T-helper 17 cell (primary cell): Measurements from ENCODE around the gene INO80D. TPM values are rescaled to one million over a fixed set of nuclear protein-coding genes. Genes with fewer than 3 reads are reported as not detected.
"Not testable (repeated sequence)": the region's sequence is repeated elsewhere in the genome, so short reads cannot be mapped to it uniquely, and the experiment has no call there.

Experiments used
- ATAC-seq: fragments of 150-1000 bp; cut with Tn5 transposase; 2 replicates; pipeline ENCODE4 v1.10.0; 2021; ENCODE audit warnings: mild to moderate bottlenecking, moderate library complexity
- DNase-seq, 3 donors: peaks; one replicate each; pipeline versions ENCODE4 v3.0.0 to v3.0.0-alpha.2; 2020 to 2021
- H3K9me3 ChIP-seq: one replicate; pipeline ENCODE4 v1.7.0; 2013; ENCODE audit warnings: low read length, mild to moderate bottlenecking; ENCODE audit not compliant: control insufficient read depth, poor library complexity, severe bottlenecking
- H3K27ac Mint-ChIP-seq: one replicate; pipeline ENCODE4 v1.8.0; 2022; ENCODE audit warnings: mild to moderate bottlenecking, moderate library complexity, mixed read lengths
- H3K27me3 Mint-ChIP-seq: one replicate; pipeline ENCODE4 v1.8.0; 2022; ENCODE audit warnings: mixed read lengths
- H3K36me3 Mint-ChIP-seq: one replicate; pipeline ENCODE4 v1.8.0; 2022; ENCODE audit warnings: low read depth, mixed read lengths
- H3K4me1 Mint-ChIP-seq: one replicate; pipeline ENCODE4 v1.8.0; 2022; ENCODE audit warnings: mild to moderate bottlenecking, mixed read lengths
- H3K4me3 Mint-ChIP-seq: one replicate; pipeline ENCODE4 v1.8.0; 2022; ENCODE audit warnings: mild to moderate bottlenecking, moderate library complexity, mixed read lengths
- total RNA-seq, 4 donors: library from RNA in 2 of 4; stranded (reverse) in 2 of 4; gene quantifications; one replicate each; pipeline ENCODE4 v1.2.3 and lab custom pipeline; 2022 to 2026

INO80D gene
- total RNA-seq, 2 donors from 2014 or later: 52.7 to 53.0 TPM

GRCh38 chr2:206035393-206035792, 50.6 kb downstream of the INO80D start:
- not testable (repeated sequence) for ATAC-seq, H3K27ac Mint-ChIP-seq, H3K4me3 Mint-ChIP-seq, DNase-seq, H3K9me3 ChIP-seq, H3K27me3 Mint-ChIP-seq
- H3K36me3 Mint-ChIP-seq: peaks cover 23% of the 10 kb centered on the region
- H3K4me1 Mint-ChIP-seq: peaks cover 58% of the 10 kb centered on the region

- not testable (repeated sequence) for H3K4me3 Mint-ChIP-seq, H3K9me3 ChIP-seq, DNase-seq, ATAC-seq, H3K27ac Mint-ChIP-seq, H3K27me3 Mint-ChIP-seq
- Mint-ChIP-seq H3K36me3 (peaks cover 22% of the 10 kb centered on the region), H3K4me1 (peaks cover 61% of the 10 kb centered on the region)
Observed at GRCh38 chr2:206033452-206033851, 52.5 kb downstream of the INO80D start.

GRCh38 chr2:206031950-206032567, 53.9 kb downstream of the INO80D start:
- no peaks in the 10 kb centered on the region for H3K9me3 ChIP-seq
- H3K27ac Mint-ChIP-seq: peak overlapping the region; percentile 72
- no peak for DNase-seq
- ATAC-seq: no peak
- peaks cover 19% of the 10 kb centered on the region for H3K36me3 Mint-ChIP-seq
- peak overlapping the region; percentile 22 for H3K4me3 Mint-ChIP-seq
- no peaks in the 10 kb centered on the region for H3K27me3 Mint-ChIP-seq
- H3K4me1 Mint-ChIP-seq: peaks cover 60% of the 10 kb centered on the region

DNA sequence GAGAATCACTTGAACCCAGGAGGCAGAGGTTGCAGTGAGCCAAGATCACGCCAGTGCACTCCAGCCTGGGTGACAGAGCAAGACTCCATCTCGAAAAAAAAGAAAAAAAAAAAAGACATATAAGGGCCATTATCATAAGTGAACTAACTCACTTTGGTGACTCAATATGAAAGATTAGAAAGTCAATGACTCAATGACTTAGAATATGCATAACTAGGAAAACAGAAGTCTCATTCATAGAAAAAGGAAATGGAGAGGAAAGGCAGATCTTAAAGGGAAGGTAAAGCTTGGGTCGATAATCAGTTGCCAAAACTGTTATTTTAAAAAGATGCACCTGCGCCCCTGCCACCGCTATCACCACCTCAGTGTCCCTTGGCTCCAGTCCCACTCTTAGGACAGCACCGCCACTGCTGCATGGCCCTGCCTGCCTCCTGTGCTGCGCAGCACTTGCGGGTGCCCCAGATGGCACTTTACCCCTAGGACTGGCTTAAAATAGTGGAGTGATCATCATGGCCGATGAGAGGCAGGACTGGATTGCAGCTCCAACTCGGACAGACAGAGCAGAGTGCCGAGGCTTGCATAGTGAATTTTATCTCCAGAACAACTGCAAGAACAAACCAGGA, 54.7 kb downstream of the INO80D start:
- Mint-ChIP-seq H3K27ac (no peak overlapping the region), H3K4me1 (peaks cover 60% of the 10 kb centered on the region), H3K36me3 (peaks cover 14% of the 10 kb centered on the region), H3K27me3 (no peaks in the 10 kb centered on the region), H3K4me3 (no peak overlapping the region)
- no peaks in the 10 kb centered on the region for H3K9me3 ChIP-seq
- ATAC-seq: no peak
- DNase-seq: no peak

GRCh38 chr2:206028101-206028500, 57.9 kb downstream of the INO80D start:
- H3K9me3 ChIP-seq: no peaks in the 10 kb centered on the region
- Mint-ChIP-seq H3K36me3 (peaks cover 6% of the 10 kb centered on the region), H3K27ac (no peak overlapping the region), H3K27me3 (no peaks in the 10 kb centered on the region), H3K4me1 (peaks cover 31% of the 10 kb centered on the region), H3K4me3 (no peak overlapping the region)
- ATAC-seq (no peak), DNase-seq (no peak)

- Mint-ChIP-seq H3K36me3 (no peaks in the 10 kb centered on the region), H3K27ac (no peak overlapping the region), H3K4me1 (peaks cover 2% of the 10 kb centered on the region), H3K27me3 (no peaks in the 10 kb centered on the region), H3K4me3 (no peak overlapping the region)
- ATAC-seq (no peak), DNase-seq (no peak)
- H3K9me3 ChIP-seq: no peaks in the 10 kb centered on the region
Observed at GRCh38 chr2:206023183-206023582, 62.8 kb downstream of the INO80D start.

DNA sequence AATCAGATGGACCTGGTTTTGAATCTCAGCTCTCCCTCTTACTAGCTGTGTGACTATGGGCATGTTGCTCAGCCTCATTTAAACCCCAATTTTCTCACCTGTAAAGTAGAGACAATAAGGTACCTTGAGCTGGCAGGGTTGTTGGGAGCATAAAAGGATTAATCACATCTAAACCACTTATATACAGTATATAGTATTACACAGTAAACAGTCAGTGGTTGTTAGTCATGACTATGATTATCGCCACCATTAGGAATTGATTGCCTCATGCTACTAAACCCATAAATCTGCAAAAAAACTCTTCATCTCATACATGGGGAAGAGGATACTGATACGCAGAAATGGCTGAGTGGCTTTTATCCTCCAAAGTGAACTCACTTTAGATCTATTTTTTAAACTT, 65.8 kb downstream of the INO80D start:
- no peaks in the 10 kb centered on the region for H3K9me3 ChIP-seq
- ATAC-seq: no peak
- H3K27ac Mint-ChIP-seq: no peak overlapping the region
- no peaks in the 10 kb centered on the region for H3K27me3 Mint-ChIP-seq
- H3K4me3 Mint-ChIP-seq: no peak overlapping the region
- no peaks in the 10 kb centered on the region for H3K36me3 Mint-ChIP-seq
- DNase-seq: no peak
- H3K4me1 Mint-ChIP-seq: no peaks in the 10 kb centered on the region

DNA sequence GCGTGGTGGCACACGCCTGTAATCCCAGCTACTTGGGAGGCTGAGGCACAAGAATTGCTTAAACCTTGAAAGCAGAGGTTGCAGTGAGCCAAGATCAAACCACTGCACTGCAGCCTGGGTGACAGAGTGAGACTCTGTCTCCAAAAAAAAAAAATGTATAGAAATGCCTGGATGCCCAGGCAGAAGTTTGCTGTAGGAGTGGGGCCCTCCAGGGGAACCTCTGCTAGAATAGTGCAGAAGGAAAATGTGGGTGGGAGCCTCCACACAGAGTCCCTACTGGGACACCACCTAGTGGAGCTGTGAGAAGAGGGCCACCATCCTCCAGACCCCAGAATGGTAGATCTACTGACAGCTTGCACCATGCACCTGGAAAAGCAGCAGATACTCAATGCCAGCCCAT, 70.2 kb downstream of the INO80D start:
- not testable (repeated sequence) for H3K4me3 Mint-ChIP-seq, ATAC-seq

GRCh38 chr2:206011795-206012194, 74.2 kb downstream of the INO80D start:
- no peaks in the 10 kb centered on the region for H3K9me3 ChIP-seq
- H3K27ac Mint-ChIP-seq: no peak overlapping the region
- no peak for DNase-seq
- no peak overlapping the region for H3K4me3 Mint-ChIP-seq
- H3K27me3 Mint-ChIP-seq: no peaks in the 10 kb centered on the region
- peaks cover 5% of the 10 kb centered on the region for H3K4me1 Mint-ChIP-seq
- no peak for ATAC-seq
- H3K36me3 Mint-ChIP-seq: peaks cover 13% of the 10 kb centered on the region

More for the DNA sequence above, 70.2 kb downstream of the INO80D start:
- not testable (repeated sequence) for H3K4me1 Mint-ChIP-seq, H3K36me3 Mint-ChIP-seq, H3K9me3 ChIP-seq, DNase-seq, H3K27me3 Mint-ChIP-seq
- peak overlapping the region; percentile 19 for H3K27ac Mint-ChIP-seq

DNA sequence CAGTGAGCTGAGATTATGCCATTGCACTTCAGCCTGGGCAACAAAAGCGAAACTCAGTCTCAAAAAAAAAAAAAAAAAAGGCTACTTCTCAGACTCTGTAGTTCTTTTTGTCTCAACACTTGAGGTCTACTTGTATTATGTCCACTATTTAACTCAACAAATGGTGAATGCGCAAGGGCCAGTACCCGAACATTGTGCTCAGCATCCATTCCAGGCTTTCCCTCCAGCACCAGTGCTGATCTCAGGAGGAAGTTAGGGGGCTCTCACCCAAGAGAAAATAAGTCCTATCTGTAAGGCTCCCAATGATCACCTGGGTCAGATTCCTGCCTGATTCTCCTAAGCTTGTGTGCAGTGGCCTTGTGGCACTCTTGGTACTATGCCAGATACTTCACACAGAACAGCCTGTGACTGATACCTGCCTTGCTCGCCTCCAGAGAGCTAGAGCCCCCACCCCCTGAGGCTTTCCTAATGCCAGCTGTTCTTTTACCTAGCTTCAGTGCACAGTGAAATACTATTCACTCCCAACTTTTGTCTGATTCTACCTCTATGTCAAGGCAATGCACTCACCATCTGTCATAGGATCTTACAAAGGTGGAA, 74.9 kb downstream of the INO80D start:
- no peaks in the 10 kb centered on the region for H3K9me3 ChIP-seq
- ATAC-seq (no peak), DNase-seq (no peak)
- peaks cover 5% of the 10 kb centered on the region for H3K4me1 Mint-ChIP-seq
- peaks cover 13% of the 10 kb centered on the region for H3K36me3 Mint-ChIP-seq
- H3K27me3 Mint-ChIP-seq: no peaks in the 10 kb centered on the region
- no peak overlapping the region for H3K4me3 Mint-ChIP-seq
- H3K27ac Mint-ChIP-seq: no peak overlapping the region

DNA sequence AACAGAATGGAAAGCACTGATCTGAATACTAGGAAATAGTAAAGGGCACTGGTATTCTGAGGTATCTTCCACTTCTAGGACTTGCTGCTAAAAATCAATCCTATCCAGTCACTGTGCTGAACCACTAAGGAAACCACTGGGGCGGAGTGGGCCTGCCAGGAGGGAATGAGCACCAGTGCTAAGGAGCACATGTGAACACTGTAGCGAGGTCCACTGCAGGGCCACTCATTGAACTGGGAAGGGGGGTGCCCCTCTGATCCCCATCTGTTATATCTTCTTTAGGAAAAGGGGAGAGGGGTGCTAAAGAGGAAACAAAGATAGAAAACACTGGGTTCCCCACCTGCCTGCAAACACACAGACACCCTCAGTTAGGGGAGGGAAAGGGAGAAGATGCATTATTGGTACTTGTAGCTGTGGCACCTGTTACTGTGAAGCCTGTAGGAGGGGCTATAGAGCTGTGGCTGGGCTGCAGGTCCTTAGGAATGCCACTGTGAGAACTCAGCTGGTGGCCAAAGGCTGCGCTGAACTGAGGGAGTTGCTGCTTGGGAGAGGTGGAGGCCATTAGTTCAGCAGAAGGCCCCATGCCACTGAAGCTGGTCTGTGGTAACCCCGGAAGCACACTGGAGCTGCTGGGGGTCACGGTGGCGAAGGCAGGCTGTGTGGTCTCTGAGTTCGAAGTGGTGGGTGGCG, 81.8 kb downstream of the INO80D start:
- ATAC-seq (no peak), DNase-seq (no peak)
- H3K9me3 ChIP-seq: no peaks in the 10 kb centered on the region
- no peaks in the 10 kb centered on the region for H3K27me3 Mint-ChIP-seq
- H3K4me3 Mint-ChIP-seq: no peak overlapping the region
- H3K27ac Mint-ChIP-seq: peak overlapping the region; percentile 62
- H3K36me3 Mint-ChIP-seq: peaks cover 10% of the 10 kb centered on the region
- H3K4me1 Mint-ChIP-seq: no peaks in the 10 kb centered on the region

DNA sequence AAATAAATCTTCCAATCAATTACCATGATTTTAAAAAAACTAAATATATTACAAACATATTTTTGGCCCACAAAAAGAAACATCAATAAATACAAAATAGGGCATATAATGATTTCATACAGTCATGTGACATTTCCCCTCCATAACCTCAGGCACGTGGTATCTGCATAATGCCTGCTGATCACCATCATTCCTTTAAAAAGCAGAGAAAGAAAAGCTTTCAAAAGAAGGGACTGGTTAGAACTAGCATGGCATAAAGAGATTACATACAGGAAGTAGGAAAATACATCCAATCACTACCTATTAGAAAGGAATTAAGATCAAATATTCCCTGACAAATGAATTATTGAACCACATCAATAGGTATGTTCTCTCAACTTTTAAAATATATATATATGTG, 83.5 kb downstream of the INO80D start:
- peaks cover 3% of the 10 kb centered on the region for H3K4me1 Mint-ChIP-seq
- no peaks in the 10 kb centered on the region for H3K27me3 Mint-ChIP-seq
- no peak overlapping the region for H3K27ac Mint-ChIP-seq
- no peak for ATAC-seq
- peaks cover 13% of the 10 kb centered on the region for H3K36me3 Mint-ChIP-seq
- H3K4me3 Mint-ChIP-seq: no peak overlapping the region
- no peak for DNase-seq
- H3K9me3 ChIP-seq: no peaks in the 10 kb centered on the region

GRCh38 chr2:206001912-206002311, 84.1 kb downstream of the INO80D start:
- H3K9me3 ChIP-seq: no peaks in the 10 kb centered on the region
- DNase-seq (no peak), ATAC-seq (no peak)
- Mint-ChIP-seq H3K36me3 (peaks cover 13% of the 10 kb centered on the region), H3K27me3 (no peaks in the 10 kb centered on the region), H3K27ac (peak overlapping the region; percentile 34), H3K4me3 (no peak overlapping the region), H3K4me1 (peaks cover 3% of the 10 kb centered on the region)
